ENCODE data around the gene SYNGR3.

Gene SYNGR3

GRCh38 chr16:2038382-2039231, 48.8 kb downstream of the SYNGR3 start:
- no peaks in the 10 kb centered on the region for H3K79me2 ChIP-seq (ENCODE audit: control insufficient read depth, insufficient read depth, low read length)
- no peak overlapping the region for H2AK5ac ChIP-seq (ENCODE audit: low read length)
- H3K18ac ChIP-seq (ENCODE audit: low read length): no peak overlapping the region
- H4K5ac ChIP-seq (ENCODE audit: low read length): no peak overlapping the region
- H3K27ac ChIP-seq (ENCODE audit: low read depth, low read length): no peak overlapping the region
- H3K4me1 ChIP-seq (ENCODE audit: control insufficient read depth, low read depth, low read length): no peaks in the 10 kb centered on the region
- no peak for DNase-seq
- no peak overlapping the region for H3K9ac ChIP-seq (ENCODE audit: low read length)
- no peaks in the 10 kb centered on the region for H3K79me1 ChIP-seq (ENCODE audit: low read length)
- no peak overlapping the region for H3K4me3 ChIP-seq (ENCODE audit: low read length)
- no peak overlapping the region for H3K4me2 ChIP-seq (ENCODE audit: low read length)
- H3K56ac ChIP-seq (ENCODE audit: low read length): no peak overlapping the region
- no peak overlapping the region for H2BK5ac ChIP-seq (ENCODE audit: low read length)
- no peak overlapping the region for H3K23ac ChIP-seq (ENCODE audit: low read length)
- no peak overlapping the region for H4K8ac ChIP-seq (ENCODE audit: low read depth, low read length)
- no peaks in the 10 kb centered on the region for H3K36me3 ChIP-seq (ENCODE audit: control insufficient read depth, insufficient read depth, low read length)
- H3K27me3 ChIP-seq (ENCODE audit: insufficient read depth, low read length, poor library complexity): no peaks in the 10 kb centered on the region
- H2BK15ac ChIP-seq (replicated peaks; ENCODE audit: low read depth): no peak overlapping the region
- no peak overlapping the region for H3K4ac ChIP-seq (ENCODE audit: low read depth, low read length)
- WGBS (ENCODE audit: extremely low coverage, insufficient coverage, low lambda C conversion rate): no CpG with 5 or more reads among the region's 41 CpGs
- no peak overlapping the region for H2BK120ac ChIP-seq (ENCODE audit: low read depth, low read length)

GRCh38 chr16:2039274-2040031, 49.7 kb downstream of the SYNGR3 start:
- Histone ChIP-seq H3K4me2 (ENCODE audit: low read length) (no peak overlapping the region), H3K18ac (ENCODE audit: low read length) (no peak overlapping the region), H4K5ac (ENCODE audit: low read length) (no peak overlapping the region), H3K36me3 (ENCODE audit: control insufficient read depth, insufficient read depth, low read length) (no peaks in the 10 kb centered on the region), H2BK5ac (ENCODE audit: low read length) (no peak overlapping the region), H3K4me3 (ENCODE audit: low read length) (no peak overlapping the region), H3K56ac (ENCODE audit: low read length) (no peak overlapping the region), H2BK120ac (ENCODE audit: low read depth, low read length) (no peak overlapping the region), H3K9ac (ENCODE audit: low read length) (no peak overlapping the region), H3K27ac (ENCODE audit: low read depth, low read length) (no peak overlapping the region), H3K79me2 (ENCODE audit: control insufficient read depth, insufficient read depth, low read length) (no peaks in the 10 kb centered on the region), H3K79me1 (ENCODE audit: low read length) (no peaks in the 10 kb centered on the region), H2AK5ac (ENCODE audit: low read length) (no peak overlapping the region), H3K4ac (ENCODE audit: low read depth, low read length) (no peak overlapping the region), H2BK15ac (replicated peaks; ENCODE audit: low read depth) (no peak overlapping the region), H3K4me1 (ENCODE audit: control insufficient read depth, low read depth, low read length) (no peaks in the 10 kb centered on the region), H4K8ac (ENCODE audit: low read depth, low read length) (no peak overlapping the region), H3K23ac (ENCODE audit: low read length) (no peak overlapping the region), H3K27me3 (ENCODE audit: insufficient read depth, low read length, poor library complexity) (no peaks in the 10 kb centered on the region)
- no peak for DNase-seq
- no CpG with 5 or more reads among the region's 29 CpGs for WGBS (ENCODE audit: extremely low coverage, insufficient coverage, low lambda C conversion rate)

- no peak overlapping the region for H3K27ac ChIP-seq (ENCODE audit: low read depth, low read length)
- H4K5ac ChIP-seq (ENCODE audit: low read length): no peak overlapping the region
- no peaks in the 10 kb centered on the region for H3K4me1 ChIP-seq (ENCODE audit: control insufficient read depth, low read depth, low read length)
- H2BK5ac ChIP-seq (ENCODE audit: low read length): no peak overlapping the region
- no CpG with 5 or more reads among the region's 24 CpGs for WGBS (ENCODE audit: extremely low coverage, insufficient coverage, low lambda C conversion rate)
- H3K79me2 ChIP-seq (ENCODE audit: control insufficient read depth, insufficient read depth, low read length): no peaks in the 10 kb centered on the region
- no peaks in the 10 kb centered on the region for H3K36me3 ChIP-seq (ENCODE audit: control insufficient read depth, insufficient read depth, low read length)
- no peak overlapping the region for H4K8ac ChIP-seq (ENCODE audit: low read depth, low read length)
- no peak for DNase-seq
- H3K79me1 ChIP-seq (ENCODE audit: low read length): no peaks in the 10 kb centered on the region
- H3K27me3 ChIP-seq (ENCODE audit: insufficient read depth, low read length, poor library complexity): no peaks in the 10 kb centered on the region
- no peak overlapping the region for H3K4ac ChIP-seq (ENCODE audit: low read depth, low read length)
- H3K18ac ChIP-seq (ENCODE audit: low read length): no peak overlapping the region
- H2BK15ac ChIP-seq (replicated peaks; ENCODE audit: low read depth): no peak overlapping the region
- H3K4me3 ChIP-seq (ENCODE audit: low read length): no peak overlapping the region
- H2BK120ac ChIP-seq (ENCODE audit: low read depth, low read length): no peak overlapping the region
- H3K4me2 ChIP-seq (ENCODE audit: low read length): no peak overlapping the region
- no peak overlapping the region for H3K23ac ChIP-seq (ENCODE audit: low read length)
- no peak overlapping the region for H3K56ac ChIP-seq (ENCODE audit: low read length)
- H2AK5ac ChIP-seq (ENCODE audit: low read length): no peak overlapping the region
- no peak overlapping the region for H3K9ac ChIP-seq (ENCODE audit: low read length)
These were observed 50.4 kb downstream of the SYNGR3 start for GRCh38 chr16:2040041-2040786.

GRCh38 chr16:2040787-2041522, 51.2 kb downstream of the SYNGR3 start:
- no peak overlapping the region for H4K5ac ChIP-seq (ENCODE audit: low read length)
- H3K27ac ChIP-seq (ENCODE audit: low read depth, low read length): no peak overlapping the region
- WGBS (ENCODE audit: extremely low coverage, insufficient coverage, low lambda C conversion rate): no CpG with 5 or more reads among the region's 20 CpGs
- H3K56ac ChIP-seq (ENCODE audit: low read length): no peak overlapping the region
- no peaks in the 10 kb centered on the region for H3K27me3 ChIP-seq (ENCODE audit: insufficient read depth, low read length, poor library complexity)
- H3K23ac ChIP-seq (ENCODE audit: low read length): no peak overlapping the region
- H2BK120ac ChIP-seq (ENCODE audit: low read depth, low read length): no peak overlapping the region
- H2BK5ac ChIP-seq (ENCODE audit: low read length): no peak overlapping the region
- H3K4me2 ChIP-seq (ENCODE audit: low read length): no peak overlapping the region
- no peaks in the 10 kb centered on the region for H3K79me1 ChIP-seq (ENCODE audit: low read length)
- DNase-seq: no peak
- no peak overlapping the region for H2BK15ac ChIP-seq (replicated peaks; ENCODE audit: low read depth)
- H3K36me3 ChIP-seq (ENCODE audit: control insufficient read depth, insufficient read depth, low read length): no peaks in the 10 kb centered on the region
- no peak overlapping the region for H2AK5ac ChIP-seq (ENCODE audit: low read length)
- H3K4me3 ChIP-seq (ENCODE audit: low read length): no peak overlapping the region
- no peak overlapping the region for H4K8ac ChIP-seq (ENCODE audit: low read depth, low read length)
- no peaks in the 10 kb centered on the region for H3K79me2 ChIP-seq (ENCODE audit: control insufficient read depth, insufficient read depth, low read length)
- no peak overlapping the region for H3K18ac ChIP-seq (ENCODE audit: low read length)
- no peak overlapping the region for H3K9ac ChIP-seq (ENCODE audit: low read length)
- H3K4me1 ChIP-seq (ENCODE audit: control insufficient read depth, low read depth, low read length): no peaks in the 10 kb centered on the region
- H3K4ac ChIP-seq (ENCODE audit: low read depth, low read length): no peak overlapping the region

- H3K27me3 ChIP-seq (ENCODE audit: insufficient read depth, low read length, poor library complexity): no peaks in the 10 kb centered on the region
- WGBS (ENCODE audit: extremely low coverage, insufficient coverage, low lambda C conversion rate): no CpG with 5 or more reads among the region's 22 CpGs
- no peak overlapping the region for H3K23ac ChIP-seq (ENCODE audit: low read length)
These were observed 52.6 kb downstream of the SYNGR3 start for GRCh38 chr16:2042171-2042985.

More at GRCh38 chr16:2042171-2042985, 52.6 kb downstream of the SYNGR3 start:
- Histone ChIP-seq H3K79me1 (ENCODE audit: low read length) (peaks cover 2% of the 10 kb centered on the region), H2AK5ac (ENCODE audit: low read length) (no peak overlapping the region), H3K56ac (ENCODE audit: low read length) (no peak overlapping the region), H2BK15ac (replicated peaks; ENCODE audit: low read depth) (no peak overlapping the region), H3K79me2 (ENCODE audit: control insufficient read depth, insufficient read depth, low read length) (no peaks in the 10 kb centered on the region), H3K4me1 (ENCODE audit: control insufficient read depth, low read depth, low read length) (peaks cover 2% of the 10 kb centered on the region), H2BK120ac (ENCODE audit: low read depth, low read length) (no peak overlapping the region), H4K5ac (ENCODE audit: low read length) (no peak overlapping the region), H3K4me2 (ENCODE audit: low read length) (no peak overlapping the region), H3K18ac (ENCODE audit: low read length) (no peak overlapping the region), H3K36me3 (ENCODE audit: control insufficient read depth, insufficient read depth, low read length) (no peaks in the 10 kb centered on the region), H3K4ac (ENCODE audit: low read depth, low read length) (no peak overlapping the region), H2BK5ac (ENCODE audit: low read length) (no peak overlapping the region), H3K9ac (ENCODE audit: low read length) (no peak overlapping the region), H4K8ac (ENCODE audit: low read depth, low read length) (no peak overlapping the region), H3K4me3 (ENCODE audit: low read length) (no peak overlapping the region), H3K27ac (ENCODE audit: low read depth, low read length) (no peak overlapping the region)
- DNase-seq: no peak

Measured in mesendoderm (in vitro differentiated cells).